Lower lobe of right lung (tissue), 2 donors: ENCODE measurements around the gene UBAP1L. TPM values are rescaled to one million over a fixed set of nuclear protein-coding genes. Genes with fewer than 3 reads are reported as not detected.
"Not testable (repeated sequence)": the region's sequence is repeated elsewhere in the genome, so short reads cannot be mapped to it uniquely, and the experiment has no call there.

Experiments used
- ATAC-seq, 2 donors: fragments of 200-7000 bp; cut with Tn5 transposase; one replicate each; pipeline ENCODE4 v1.9.1; 2020 to 2022; ENCODE audit warnings: mild to moderate bottlenecking in 2 of 2, moderate library complexity in 2 of 2
- DNase-seq: peaks from one replicate; pipeline ENCODE4 v3.0.0-alpha.2; 2020
- H3K27ac ChIP-seq: fragments of 200-600 bp; one replicate; pipeline ENCODE4 v1.8.0; 2022
- H3K27me3 ChIP-seq: fragments of 200-600 bp; one replicate; pipeline ENCODE4 v1.8.0; 2022; ENCODE audit warnings: low read depth
- H3K36me3 ChIP-seq: fragments of 200-600 bp; one replicate; pipeline ENCODE4 v1.8.0; 2022; ENCODE audit warnings: mild to moderate bottlenecking
- H3K4me1 ChIP-seq: fragments of 200-600 bp; one replicate; pipeline ENCODE4 v1.8.0; 2022
- H3K4me3 ChIP-seq: fragments of 200-600 bp; one replicate; pipeline ENCODE4 v1.8.0; 2022; ENCODE audit warnings: mild to moderate bottlenecking
- H3K9me3 ChIP-seq: fragments of 200-600 bp; one replicate; pipeline ENCODE4 v1.8.0; 2022
- intact Hi-C: fragments of 100-400 bp; cut with DNase I; formaldehyde crosslinking; loops from one replicate; pipeline ENCODE4 v1.11.0; 2022
- total RNA-seq: library from RNA; stranded (reverse); fragmentation: NEBNext Ultra II Directional; extraction: Animal tissue kit (Norgen Biotek cat#: 25700); gene quantifications from one replicate; pipeline ENCODE4 v1.2.1, GENCODE V29; 2021
- TF ChIP-seq, protein P1 (sequence below): fragments of 200-600 bp; IDR thresholded peaks from one replicate; pipeline ENCODE4 v1.8.0; 2022; ENCODE audit warnings: antibody characterized with exemption, mild to moderate bottlenecking
- donor health status: DM: no; HTN: yes; CAD: no; lungs with severe emphysema.

The UBAP1L gene
- total RNA-seq, 1 donor from 2014 or later, result 4.1 TPM

GRCh38 chr15:65105038-65105437 lies 10.0 kb downstream of the UBAP1L start:
- peaks cover 30% of the 10 kb centered on the region for H3K36me3 ChIP-seq
- intact Hi-C loops, result no loop called here
- no peaks in the 10 kb centered on the region for H3K27me3 ChIP-seq
- no peaks in the 10 kb centered on the region for H3K9me3 ChIP-seq
- H3K4me3 ChIP-seq, result no peak overlapping the region
- no peak overlapping the region for H3K27ac ChIP-seq
- TF ChIP-seq, protein P1, sequence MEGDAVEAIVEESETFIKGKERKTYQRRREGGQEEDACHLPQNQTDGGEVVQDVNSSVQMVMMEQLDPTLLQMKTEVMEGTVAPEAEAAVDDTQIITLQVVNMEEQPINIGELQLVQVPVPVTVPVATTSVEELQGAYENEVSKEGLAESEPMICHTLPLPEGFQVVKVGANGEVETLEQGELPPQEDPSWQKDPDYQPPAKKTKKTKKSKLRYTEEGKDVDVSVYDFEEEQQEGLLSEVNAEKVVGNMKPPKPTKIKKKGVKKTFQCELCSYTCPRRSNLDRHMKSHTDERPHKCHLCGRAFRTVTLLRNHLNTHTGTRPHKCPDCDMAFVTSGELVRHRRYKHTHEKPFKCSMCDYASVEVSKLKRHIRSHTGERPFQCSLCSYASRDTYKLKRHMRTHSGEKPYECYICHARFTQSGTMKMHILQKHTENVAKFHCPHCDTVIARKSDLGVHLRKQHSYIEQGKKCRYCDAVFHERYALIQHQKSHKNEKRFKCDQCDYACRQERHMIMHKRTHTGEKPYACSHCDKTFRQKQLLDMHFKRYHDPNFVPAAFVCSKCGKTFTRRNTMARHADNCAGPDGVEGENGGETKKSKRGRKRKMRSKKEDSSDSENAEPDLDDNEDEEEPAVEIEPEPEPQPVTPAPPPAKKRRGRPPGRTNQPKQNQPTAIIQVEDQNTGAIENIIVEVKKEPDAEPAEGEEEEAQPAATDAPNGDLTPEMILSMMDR, result no peak
- ATAC-seq, result no peak
- no peak for DNase-seq
- H3K4me1 ChIP-seq, result no peaks in the 10 kb centered on the region

DNA sequence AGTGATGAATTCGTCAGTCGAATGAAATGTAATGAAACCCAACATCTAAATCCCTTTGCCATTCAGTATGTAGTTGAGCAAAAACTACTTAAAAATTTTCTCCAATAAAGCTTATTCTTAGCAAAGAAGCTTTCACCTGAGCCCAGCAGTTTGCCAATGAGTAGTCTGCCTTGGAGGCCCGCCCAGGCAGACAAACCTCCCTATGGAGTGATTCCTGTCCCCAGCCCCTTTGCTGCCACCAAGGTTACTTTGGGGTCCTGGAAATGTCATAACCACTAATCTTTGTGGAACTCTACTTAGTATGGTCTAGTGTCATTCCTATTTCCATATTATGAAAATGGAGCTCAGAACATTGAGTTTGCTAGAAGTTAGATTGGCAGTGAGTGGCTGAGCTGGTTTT lies 12.1 kb downstream of the UBAP1L start:
- no peak overlapping the region for H3K27ac ChIP-seq
- TF ChIP-seq, protein P1, result no peak
- intact Hi-C loops, result no loop called here
- no peaks in the 10 kb centered on the region for H3K27me3 ChIP-seq
- DNase-seq (no peak), ATAC-seq (no peak)
- peaks cover 51% of the 10 kb centered on the region for H3K36me3 ChIP-seq
- H3K4me3 ChIP-seq, result no peak overlapping the region
- no peaks in the 10 kb centered on the region for H3K4me1 ChIP-seq
- H3K9me3 ChIP-seq, result no peaks in the 10 kb centered on the region

DNA sequence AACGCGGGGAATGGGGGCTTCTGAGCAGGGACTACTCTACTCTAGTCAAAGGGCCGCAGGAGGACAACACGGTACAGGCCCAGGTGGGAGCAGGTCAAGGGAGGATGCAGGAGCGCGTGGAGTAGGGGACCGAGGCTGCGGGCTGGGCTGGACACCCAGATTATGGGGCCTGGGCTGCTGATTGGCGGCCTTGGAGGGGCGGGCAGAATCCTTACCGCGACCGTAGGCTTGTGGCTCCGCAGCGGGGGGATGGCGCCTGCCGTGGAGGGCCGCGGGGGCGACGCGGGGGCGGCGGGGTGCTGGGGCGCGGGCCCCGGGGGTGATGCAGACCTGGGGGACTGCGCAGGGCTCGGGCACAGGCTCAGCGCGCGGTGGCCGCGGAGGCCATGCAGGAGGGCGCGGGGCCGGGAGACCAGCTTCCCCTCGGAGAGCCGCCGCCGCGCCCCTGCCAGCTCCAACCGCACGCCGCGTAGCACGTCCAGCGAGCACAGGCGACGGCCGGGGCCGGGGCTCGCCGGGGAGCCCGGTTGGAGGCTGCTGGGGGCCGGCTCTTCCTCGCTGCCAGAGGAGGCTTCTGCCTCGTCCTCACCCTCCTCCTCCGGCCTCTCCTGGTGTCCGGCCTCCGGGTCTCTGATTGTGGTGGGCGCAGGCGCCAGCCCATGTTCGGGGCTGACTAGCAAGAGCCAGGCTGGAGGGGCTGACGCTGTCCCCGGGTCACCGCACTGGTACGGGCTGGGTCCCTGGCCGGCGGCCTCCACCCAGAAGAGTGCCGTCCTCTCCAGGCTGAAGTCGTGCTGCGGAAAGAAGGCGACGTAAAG lies 12.9 kb downstream of the UBAP1L start:
- no peak overlapping the region for H3K27ac ChIP-seq
- DNase-seq, result no peak
- H3K4me1 ChIP-seq, result no peaks in the 10 kb centered on the region
- intact Hi-C loops, result no loop called here
- peak; percentile 6 to 22 for ATAC-seq
- no peak overlapping the region for H3K4me3 ChIP-seq
- TF ChIP-seq, protein P1, result no peak
- no peaks in the 10 kb centered on the region for H3K9me3 ChIP-seq
- H3K36me3 ChIP-seq, result peaks cover 59% of the 10 kb centered on the region
- H3K27me3 ChIP-seq, result no peaks in the 10 kb centered on the region

DNA sequence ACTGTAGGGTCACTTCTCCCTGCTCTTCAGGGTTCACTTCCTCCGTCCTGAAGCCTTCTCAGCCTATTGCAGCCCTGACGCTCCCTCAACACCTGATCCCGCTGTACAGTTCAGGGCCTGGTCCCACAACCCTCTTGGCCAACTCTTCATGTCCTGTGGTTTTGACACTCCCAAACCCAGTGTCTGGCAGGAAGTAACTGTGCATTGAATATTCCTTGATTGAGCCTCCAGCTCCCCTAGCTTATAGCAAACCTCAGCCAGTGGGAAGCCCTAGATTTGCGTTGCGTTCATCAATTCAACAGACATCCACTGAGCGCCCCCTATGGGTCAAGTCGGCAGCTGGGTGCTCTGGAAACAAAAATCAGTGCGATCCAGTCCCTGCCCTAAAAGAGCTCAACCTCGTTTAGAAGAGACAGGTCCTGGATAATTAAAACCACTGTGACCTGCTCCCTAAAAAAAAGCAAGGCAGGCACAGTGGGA lies 13.5 kb downstream of the UBAP1L start:
- H3K4me1 ChIP-seq, result no peaks in the 10 kb centered on the region
- no peaks in the 10 kb centered on the region for H3K9me3 ChIP-seq
- peak; percentile 83 to 86 for ATAC-seq
- H3K4me3 ChIP-seq, result no peak overlapping the region
- H3K36me3 ChIP-seq, result peaks cover 59% of the 10 kb centered on the region
- intact Hi-C loops, result no loop called here
- H3K27ac ChIP-seq, result no peak overlapping the region
- no peaks in the 10 kb centered on the region for H3K27me3 ChIP-seq
- TF ChIP-seq, protein P1, result peak; percentile 79
- peak; percentile 76 for DNase-seq

DNA sequence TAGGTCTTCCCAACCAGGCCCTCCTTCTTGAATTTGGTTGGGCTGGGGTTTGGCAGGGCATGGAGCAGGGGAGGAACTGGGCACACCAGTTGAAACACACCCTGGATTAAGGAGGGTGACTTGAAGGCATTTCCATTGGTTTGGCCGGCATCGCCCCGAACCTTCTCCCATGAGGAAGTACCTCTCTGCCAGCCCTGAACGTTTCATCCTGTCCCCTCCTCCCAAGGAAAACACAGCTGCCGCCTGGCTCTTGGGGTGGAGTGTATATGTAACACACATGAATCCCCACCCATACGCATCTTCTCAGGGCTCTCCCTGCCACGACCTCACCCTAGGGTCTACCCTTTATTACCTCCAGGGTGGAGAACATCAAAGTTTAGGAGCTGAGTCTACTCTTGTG lies 14.6 kb downstream of the UBAP1L start:
- ATAC-seq (no peak), DNase-seq (no peak)
- H3K4me1 ChIP-seq, result no peaks in the 10 kb centered on the region
- H3K36me3 ChIP-seq, result peaks cover 51% of the 10 kb centered on the region
- no peak overlapping the region for H3K27ac ChIP-seq
- no peaks in the 10 kb centered on the region for H3K9me3 ChIP-seq
- no peak overlapping the region for H3K4me3 ChIP-seq
- H3K27me3 ChIP-seq, result no peaks in the 10 kb centered on the region
- TF ChIP-seq, protein P1, result no peak
- intact Hi-C loops, result no loop called here

DNA sequence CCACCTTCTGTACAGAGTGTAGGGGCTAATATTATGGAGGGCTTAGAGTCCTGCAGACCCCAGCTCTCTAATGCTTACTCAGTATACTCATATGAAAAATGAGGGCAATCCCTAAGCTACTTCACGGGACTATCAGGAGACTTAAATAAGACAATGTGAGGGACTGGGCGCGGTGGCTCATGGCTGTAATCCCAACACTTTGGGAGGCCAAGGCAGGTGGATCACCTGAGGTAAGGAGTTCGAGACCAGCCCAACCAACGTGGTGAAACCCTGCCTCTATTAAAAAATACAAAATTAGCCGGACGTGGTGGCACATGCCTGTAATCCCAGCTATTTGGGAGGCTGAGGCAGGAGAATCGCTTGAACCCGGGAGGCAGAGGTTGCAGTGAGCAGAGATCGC lies 15.2 kb downstream of the UBAP1L start:
- intact Hi-C loops, DNase-seq, H3K4me3 ChIP-seq, H3K27me3 ChIP-seq, H3K27ac ChIP-seq, H3K4me1 ChIP-seq, ATAC-seq, H3K9me3 ChIP-seq: not testable (repeated sequence)
- peaks cover 45% of the 10 kb centered on the region for H3K36me3 ChIP-seq
